ENCODE results near the gene SCAANT1.

- TF ChIP-seq POLR2A (IDR thresholded peaks at IDR 0.05) (no peak), CTCF (IDR thresholded peaks at IDR 0.05) (no peak), EP300 (IDR thresholded peaks at IDR 0.05) (no peak)
These were observed 25.3 kb downstream of the SCAANT1 start for GRCh38 chr3:63886858-63887257.
